BE2C (cell line): Measurements from ENCODE around the gene PRRC1.

Experiments
- DNase-seq: peaks from one replicate; pipeline ENCODE4 v3.0.0-alpha.2; 2020
- H3K27me3 ChIP-seq: fragments of 250-450 bp; sonication (Bioruptor Pico); 2 replicates; pipeline ENCODE4 v1.5.1; 2020; ENCODE audit warnings: mild to moderate bottlenecking
- H3K36me3 ChIP-seq: fragments of 250-450 bp; sonication (Bioruptor Pico); 2 replicates; pipeline ENCODE4 v1.5.1; 2020; ENCODE audit warnings: mild to moderate bottlenecking
- H3K4me1 ChIP-seq: fragments of 250-450 bp; sonication (Bioruptor Pico); 2 replicates; pipeline ENCODE4 v1.5.1; 2020
- H3K4me3 ChIP-seq: 2 replicates; pipeline ENCODE4 v1.5.1; 2011; ENCODE audit warnings: low read depth, low read length
- H3K9me3 ChIP-seq: fragments of 250-450 bp; sonication (Bioruptor Pico); 2 replicates; pipeline ENCODE4 v1.5.1; 2020
- CTCF ChIP-seq: IDR thresholded peaks from 2 replicates; pipeline ENCODE4 v1.5.1; 2012; ENCODE audit warnings: mild to moderate bottlenecking, low read depth, low read length

PRRC1 gene

GRCh38 chr5:127498548-127498947, 18.9 kb upstream of the PRRC1 start:
- peaks cover 17% of the 10 kb centered on the region for H3K27me3 ChIP-seq
- no peak for DNase-seq
- H3K4me1 ChIP-seq = no peaks in the 10 kb centered on the region
- no peaks in the 10 kb centered on the region for H3K9me3 ChIP-seq
- no peaks in the 10 kb centered on the region for H3K36me3 ChIP-seq
- no peak for TF ChIP-seq CTCF
- no peak overlapping the region for H3K4me3 ChIP-seq

- no peaks in the 10 kb centered on the region for H3K36me3 ChIP-seq
- TF ChIP-seq CTCF = no peak
- no peaks in the 10 kb centered on the region for H3K9me3 ChIP-seq
- no peak overlapping the region for H3K4me3 ChIP-seq
- peaks cover 25% of the 10 kb centered on the region for H3K27me3 ChIP-seq
- no peak for DNase-seq
- H3K4me1 ChIP-seq = no peaks in the 10 kb centered on the region
These were observed 11.5 kb upstream of the PRRC1 start for GRCh38 chr5:127505905-127506304.

GRCh38 chr5:127506616-127507015, 10.8 kb upstream of the PRRC1 start:
- Histone ChIP-seq H3K4me3 (no peak overlapping the region), H3K36me3 (no peaks in the 10 kb centered on the region), H3K9me3 (no peaks in the 10 kb centered on the region), H3K4me1 (no peaks in the 10 kb centered on the region), H3K27me3 (peaks cover 25% of the 10 kb centered on the region)
- no peak for TF ChIP-seq CTCF
- no peak for DNase-seq

GRCh38 chr5:127508644-127509373, 8.6 kb upstream of the PRRC1 start:
- Histone ChIP-seq H3K36me3 (no peaks in the 10 kb centered on the region), H3K9me3 (no peaks in the 10 kb centered on the region), H3K4me1 (no peaks in the 10 kb centered on the region), H3K4me3 (no peak overlapping the region), H3K27me3 (peaks cover 25% of the 10 kb centered on the region)
- no peak for TF ChIP-seq CTCF
- DNase-seq = no peak

- Histone ChIP-seq H3K36me3 (no peaks in the 10 kb centered on the region; the same call in 1 of the 2 replicates), H3K4me1 (no peaks in the 10 kb centered on the region), H3K4me3 (no peak overlapping the region), H3K27me3 (peaks cover 14% of the 10 kb centered on the region), H3K9me3 (no peaks in the 10 kb centered on the region)
- no peak for DNase-seq
- no peak for TF ChIP-seq CTCF
These were observed 4.0 kb upstream of the PRRC1 start for GRCh38 chr5:127513408-127513970.

- Histone ChIP-seq H3K4me3 (no peak overlapping the region), H3K36me3 (no peaks in the 10 kb centered on the region; the same call in 1 of the 2 replicates), H3K9me3 (no peaks in the 10 kb centered on the region), H3K27me3 (peaks cover 3% of the 10 kb centered on the region), H3K4me1 (no peaks in the 10 kb centered on the region)
- no peak for DNase-seq
- TF ChIP-seq CTCF = no peak
These were observed 2.6 kb upstream of the PRRC1 start for GRCh38 chr5:127514816-127515215.
